Activated naive CD4-positive, alpha-beta T cell treated with Interleukin-2 at 50 U/mL for 16 hours (primary cell): ENCODE measurements around the gene SMCHD1.
"Not testable (repeated sequence)": the region's sequence is repeated elsewhere in the genome, so short reads cannot be mapped to it uniquely, and the experiment has no call there.

Experiments used
- DNase-seq: peaks from one replicate; pipeline ENCODE4 v3.0.0-alpha.2; 2020

Gene SMCHD1

DNA sequence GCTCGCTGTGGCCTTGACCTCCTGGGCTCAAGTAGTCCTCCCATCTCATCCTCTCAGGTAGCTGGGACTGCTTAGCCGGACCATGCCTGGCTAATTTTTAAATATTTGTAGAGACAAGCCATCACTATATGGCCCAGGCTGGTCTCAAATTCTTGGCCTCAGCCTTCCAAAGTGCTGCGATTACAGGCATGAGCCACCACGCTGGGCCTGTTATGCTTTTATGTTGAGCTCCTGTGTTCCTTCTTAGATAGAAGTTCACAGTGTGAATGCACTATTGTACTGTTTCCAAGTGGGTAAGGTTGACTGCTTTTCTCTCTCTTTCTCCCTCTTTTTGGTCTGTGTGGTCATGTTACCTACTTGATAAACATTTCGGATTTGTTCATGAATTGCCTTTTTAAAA is 61.9 kb downstream of the SMCHD1 start:
- no peak for DNase-seq

DNA sequence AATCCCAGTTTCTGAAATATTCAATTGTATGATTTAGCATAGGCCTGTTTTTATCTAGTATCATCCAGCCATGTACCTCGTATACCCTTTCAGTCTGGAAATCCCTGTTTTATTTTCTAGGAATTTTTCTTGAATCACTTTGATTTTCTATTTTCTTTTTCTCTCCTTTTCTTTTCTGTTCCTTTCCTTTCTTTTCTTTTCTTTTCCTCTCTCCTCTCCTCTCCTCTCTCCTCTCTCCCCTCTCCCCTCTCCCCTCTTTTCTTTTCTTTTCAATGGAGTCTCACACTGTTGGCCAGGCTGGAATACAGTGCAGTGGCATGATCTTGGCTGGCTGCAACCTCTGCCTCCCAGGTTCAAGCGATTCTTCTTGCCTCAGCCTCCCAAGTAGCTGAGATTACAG is 63.5 kb downstream of the SMCHD1 start:
- DNase-seq = no peak

DNA sequence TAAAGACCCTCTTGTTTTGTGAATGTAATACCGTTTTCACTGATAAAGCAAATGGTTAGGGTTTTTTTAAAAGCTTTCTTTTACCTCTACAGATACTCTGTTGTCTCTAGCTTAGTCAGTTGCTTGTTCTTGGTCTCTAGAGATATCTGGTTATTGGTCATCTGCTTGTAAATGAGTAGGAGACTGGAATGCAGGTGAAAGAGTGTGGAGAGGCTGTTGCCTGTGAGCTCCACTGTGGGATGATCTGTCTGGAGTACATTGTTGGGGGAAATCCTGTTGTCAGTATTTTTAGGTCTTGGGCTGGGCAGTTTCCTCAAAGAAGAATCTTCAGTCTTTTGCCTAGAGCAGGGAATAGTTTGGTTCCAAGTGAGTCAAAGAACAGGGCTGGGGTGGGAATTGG is 67.7 kb downstream of the SMCHD1 start:
- no peak for DNase-seq

DNA sequence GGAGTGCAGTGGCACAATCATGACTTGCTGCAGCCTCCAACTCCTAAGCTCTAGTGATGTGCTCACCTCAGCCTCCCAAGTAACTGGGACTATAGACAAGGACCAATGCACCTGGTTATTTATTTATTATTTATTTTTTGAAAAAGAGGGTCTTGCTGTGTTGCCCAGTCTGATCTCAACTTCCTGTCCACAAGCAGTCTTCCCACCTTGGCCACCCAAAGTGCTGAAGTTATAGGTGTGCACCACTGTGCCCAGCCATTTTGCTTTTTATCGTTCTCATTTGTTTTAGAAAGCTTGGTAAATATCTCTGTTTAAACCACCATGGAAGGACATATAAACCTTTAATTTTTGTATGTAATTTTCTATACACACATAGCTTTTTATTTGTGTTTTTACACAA is 74.2 kb downstream of the SMCHD1 start:
- DNase-seq = no peak

DNA sequence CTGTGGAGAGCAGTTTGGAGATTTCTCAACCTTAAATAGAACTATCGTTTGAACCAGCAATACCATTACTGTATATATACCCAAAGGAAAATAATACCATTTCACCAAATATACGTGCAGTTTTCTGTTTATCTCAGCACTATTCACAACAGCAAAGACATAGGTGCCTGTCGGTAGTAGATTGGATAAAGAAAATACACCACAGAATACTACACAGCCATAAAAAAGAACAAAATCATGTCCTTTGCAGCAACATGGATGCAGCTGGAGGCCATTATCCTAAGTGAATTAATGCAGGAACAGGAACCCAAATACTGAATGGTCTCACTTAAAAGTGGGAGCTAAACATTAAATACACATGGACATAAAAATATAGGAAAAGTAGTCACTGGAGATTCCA is 81.3 kb downstream of the SMCHD1 start:
- DNase-seq = no peak

DNA sequence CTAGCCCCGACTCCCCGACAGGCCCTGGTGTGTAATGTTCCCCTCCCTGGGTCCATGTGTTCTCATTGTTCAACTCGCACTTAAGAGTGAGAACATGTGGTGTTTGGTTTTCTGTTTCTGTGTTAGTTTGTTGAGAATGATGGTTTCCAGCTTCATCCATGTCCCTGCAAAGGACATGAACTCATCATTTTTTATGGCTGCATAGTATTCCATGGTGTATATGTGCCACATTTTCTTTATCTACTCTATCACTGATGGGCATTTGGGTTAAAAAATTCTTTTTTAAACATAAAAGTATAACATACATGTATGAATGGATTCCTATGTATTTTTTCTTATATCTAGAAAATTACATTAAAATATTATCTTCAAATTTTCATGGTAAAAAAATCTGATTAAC is 84.6 kb downstream of the SMCHD1 start:
- DNase-seq = not testable (repeated sequence)

DNA sequence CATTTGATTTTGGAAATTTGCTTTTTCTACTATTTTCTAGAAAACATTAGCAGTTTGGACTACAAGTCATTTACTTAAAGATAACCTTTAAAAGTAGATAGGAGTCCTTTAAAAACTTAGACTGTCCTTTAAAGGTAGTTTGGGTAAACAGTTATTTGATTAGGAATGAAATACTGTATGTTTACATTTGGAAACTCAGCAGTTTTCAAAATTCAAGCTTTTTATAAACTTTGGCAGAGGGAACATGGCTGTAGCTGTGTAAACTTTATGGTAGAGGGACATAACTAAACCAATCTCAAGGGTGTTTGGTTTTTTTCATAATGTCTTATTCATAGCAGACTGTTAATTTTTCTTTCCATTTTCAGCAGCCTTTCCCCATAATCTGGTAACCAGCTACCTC is 90.7 kb downstream of the SMCHD1 start:
- DNase-seq = no peak

DNA sequence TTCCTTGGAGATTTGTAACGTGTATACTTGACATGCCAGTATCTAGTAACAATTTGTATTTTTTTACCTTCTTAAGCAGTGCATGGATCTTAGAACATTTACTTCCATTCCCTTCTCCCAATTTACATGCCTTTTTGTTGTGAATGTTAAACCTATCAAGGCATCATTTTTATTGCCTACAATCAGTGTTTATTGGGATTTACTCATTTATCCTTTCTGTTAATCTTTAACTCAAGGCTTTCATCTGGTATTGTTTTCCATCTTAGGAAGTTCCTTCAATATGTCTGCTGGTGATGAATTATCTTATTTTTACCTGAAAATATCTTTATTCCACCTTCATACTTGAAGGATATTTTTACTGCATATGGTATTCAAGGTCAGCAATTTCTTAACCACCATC is 102.8 kb downstream of the SMCHD1 start:
- no peak for DNase-seq

DNA sequence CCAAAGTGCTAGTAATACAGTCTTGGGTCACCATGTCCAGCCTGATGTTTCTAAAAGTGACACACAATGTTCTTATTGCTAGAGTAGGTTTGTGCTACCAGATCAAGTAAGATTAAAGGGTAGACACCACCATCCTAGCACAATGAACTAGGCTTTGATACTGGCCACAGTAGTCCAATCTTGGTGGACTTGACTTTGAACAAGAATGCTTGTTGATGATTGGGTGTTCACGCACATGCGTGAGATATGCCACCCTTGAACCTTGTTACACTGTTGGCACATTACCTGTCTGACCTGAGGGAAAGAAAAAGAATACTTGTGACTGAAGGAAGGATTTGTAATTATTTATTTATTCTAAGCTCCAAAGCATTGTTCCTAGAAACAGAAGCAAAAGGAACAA is 119.1 kb downstream of the SMCHD1 start:
- DNase-seq = no peak

DNA sequence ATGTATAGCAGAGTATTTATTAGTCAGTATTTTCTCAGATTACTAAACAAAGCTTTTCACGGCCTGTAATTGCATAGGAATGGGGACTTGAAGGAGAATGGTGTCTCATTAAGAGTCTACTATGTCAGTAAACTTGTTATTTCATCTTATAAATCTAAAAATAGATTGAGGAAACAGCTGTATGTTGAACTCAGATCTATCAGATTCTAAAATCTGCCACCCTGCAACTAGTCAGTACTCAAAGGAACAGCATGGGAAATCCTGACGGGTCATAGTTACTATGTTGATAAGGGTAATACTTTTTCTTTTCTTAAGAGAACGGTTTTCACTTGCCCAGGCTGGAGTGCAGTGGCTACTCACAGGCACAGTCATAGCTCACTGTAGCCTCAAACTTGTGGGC is 121.1 kb downstream of the SMCHD1 start:
- no peak for DNase-seq

DNA sequence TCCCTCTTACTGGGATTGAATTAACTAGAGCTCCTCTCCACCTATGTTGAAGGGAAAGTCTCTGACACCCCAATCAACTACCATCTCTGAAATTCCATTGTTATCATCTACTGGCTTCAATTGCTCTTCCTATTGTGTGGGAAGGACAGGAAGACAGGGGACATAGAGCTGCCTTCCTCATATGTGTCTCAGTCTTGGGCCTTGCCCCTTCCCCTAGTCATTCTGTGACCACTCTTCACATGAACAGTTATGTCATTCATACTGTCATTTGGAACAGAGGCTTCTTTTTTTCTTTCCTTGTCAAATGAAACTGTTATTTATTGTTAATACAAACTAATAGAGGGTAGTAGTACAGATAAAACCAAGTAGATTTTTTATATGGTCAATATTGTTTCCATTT is 121.7 kb downstream of the SMCHD1 start:
- DNase-seq = no peak

DNA sequence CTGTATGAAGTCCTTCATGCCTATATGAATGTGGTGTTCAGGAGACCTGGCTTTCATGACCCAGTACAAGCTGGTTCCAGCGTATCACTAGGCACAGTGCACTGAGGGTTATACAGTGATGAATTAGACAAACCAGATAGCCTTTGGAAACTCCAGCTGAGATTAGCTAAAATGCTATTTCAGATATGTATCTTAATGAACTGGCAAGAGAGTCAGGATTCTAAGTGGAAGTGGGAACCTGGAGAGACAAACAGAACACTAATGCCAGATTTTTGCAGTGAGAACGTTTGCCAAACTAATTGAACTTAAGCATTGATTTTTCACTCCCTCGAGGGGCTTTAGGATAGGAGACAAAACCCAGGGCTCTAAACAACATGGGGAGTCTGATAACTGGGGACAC is 125.2 kb downstream of the SMCHD1 start:
- DNase-seq = no peak

DNA sequence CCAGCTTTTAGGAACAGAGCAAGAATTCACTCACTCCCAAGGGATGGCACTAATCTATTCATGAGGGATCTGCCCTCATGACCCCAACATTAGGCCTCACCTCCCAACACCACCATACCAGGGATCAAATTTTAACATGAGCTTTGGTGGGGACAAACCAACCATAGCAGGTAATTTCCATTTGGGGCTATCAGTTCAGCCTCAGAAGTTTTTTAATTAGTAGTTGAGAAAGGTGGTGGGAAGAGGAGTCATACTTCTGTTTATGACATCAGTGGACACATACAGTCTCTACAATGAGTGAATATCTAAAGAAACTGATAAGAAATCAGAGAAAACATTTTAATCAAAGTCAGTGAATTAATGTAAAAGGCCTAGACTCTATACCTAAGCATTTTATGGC is 131.7 kb downstream of the SMCHD1 start:
- no peak for DNase-seq

DNA sequence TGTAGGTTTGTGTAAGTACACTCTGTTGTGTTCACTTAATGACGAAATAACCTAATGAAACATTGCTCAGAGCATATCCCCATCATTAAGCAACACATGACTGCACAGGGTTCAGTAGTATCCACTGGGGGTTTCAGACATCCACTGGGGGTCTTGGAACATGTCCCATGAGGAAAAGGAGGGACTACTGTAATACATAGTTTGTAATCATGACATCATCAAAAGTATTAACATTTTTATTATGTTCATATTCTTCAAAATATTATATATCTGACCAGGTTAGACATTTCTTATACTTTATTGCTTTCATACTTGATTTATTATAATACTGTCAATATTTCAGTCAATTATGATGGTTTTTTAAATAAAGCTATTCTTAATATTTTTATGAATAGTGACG is 136.9 kb downstream of the SMCHD1 start:
- DNase-seq = no peak

DNA sequence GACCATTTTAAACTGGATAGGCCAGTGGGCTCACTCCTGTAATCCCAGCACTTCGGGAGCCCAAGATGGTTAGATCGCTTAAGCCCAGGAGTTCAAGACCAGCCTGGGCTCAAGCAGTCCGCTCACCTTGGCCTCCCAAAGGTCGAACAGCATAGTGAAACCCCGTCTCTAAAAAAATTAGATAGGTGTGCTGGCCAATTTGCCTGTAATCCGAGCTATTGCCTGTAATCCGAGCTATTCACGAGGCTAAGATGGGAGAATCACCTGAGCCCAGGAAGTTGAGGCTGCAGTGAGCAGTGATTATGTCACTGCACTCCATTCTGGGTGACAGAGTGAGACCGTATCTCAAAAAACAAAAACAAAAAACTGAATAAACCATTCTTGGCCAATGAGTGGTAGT is 138.6 kb downstream of the SMCHD1 start:
- DNase-seq = no peak

DNA sequence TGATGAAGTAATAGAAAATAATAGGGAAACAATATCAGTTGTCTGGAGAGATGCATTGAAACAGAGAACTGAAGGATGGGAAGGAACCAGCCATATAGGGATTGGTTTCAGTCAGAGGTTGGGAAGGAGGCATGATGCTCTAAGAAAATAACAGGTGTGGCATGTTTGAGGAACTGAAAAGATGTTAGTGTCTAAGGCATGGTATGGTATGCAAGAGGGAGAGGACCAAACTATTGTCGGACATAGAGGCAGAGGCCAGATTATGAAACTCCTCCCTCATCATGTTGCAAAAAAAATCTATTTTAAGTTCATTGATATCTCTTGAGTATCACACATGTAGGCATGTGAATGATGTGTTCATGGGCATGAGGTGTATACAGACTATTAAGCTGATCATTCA is 142.4 kb downstream of the SMCHD1 start:
- DNase-seq = no peak

DNA sequence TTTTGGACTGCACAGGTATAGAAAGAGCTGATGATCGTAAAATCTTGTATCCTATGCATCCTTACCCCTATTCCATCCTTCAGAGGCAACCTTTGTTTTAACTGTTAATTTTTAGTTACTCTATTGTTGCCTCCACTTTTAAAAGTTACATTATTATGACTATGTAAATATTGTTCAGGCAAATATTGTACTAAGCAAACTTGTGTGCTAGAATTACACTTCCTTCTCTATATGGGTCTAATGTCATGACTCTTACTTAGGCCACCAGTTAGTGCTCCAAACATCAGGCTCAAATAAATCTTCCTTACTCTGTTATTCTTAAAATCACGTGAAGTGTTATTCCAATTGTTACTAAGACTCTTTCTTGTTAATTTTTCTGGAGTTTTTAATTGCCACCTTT is 143.8 kb downstream of the SMCHD1 start:
- no peak for DNase-seq

DNA sequence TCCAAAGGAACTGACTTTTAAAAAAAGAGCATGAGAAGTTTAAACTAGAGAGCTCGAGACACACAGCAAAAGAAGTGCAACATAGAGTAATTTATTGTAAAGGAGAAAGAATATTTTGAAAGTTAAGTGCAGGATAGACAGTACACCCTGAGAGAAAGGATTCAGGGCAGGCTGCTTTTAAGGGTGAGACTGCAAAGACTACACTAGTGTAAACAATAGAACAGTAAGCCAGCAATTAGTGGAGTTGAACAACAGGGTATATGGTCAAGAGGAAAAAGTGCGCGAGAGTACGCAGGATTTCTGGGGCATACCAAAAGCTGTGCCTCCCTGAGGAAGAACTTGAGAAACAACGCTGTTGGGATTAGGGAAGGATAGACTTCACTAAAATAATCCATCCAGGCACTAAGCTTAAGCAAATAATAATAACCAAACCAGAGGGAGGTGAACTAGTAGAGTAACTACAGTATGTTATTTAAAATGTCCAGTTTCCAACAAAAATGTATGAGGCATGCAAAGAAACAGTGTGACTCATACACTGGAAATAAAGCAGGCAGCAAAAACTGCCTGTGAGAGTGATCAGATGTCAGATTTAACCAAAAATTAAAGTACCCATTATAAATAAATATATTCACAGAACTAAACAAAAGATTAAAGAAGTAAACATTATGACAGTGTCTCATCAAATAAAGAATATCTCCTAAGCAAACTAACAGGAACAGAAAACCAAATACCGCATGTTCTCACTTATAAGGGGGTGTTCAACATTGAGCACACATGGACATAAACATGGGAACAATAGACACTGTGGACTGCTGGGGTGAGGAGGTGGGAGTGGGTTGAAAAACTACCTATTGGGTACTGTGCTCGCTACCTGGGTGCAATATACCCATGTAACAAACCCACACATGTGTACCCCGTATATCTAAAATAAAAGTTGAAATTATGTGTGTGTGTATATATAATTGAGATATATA is 150.7 kb downstream of the SMCHD1 start:
- no peak for DNase-seq

DNA sequence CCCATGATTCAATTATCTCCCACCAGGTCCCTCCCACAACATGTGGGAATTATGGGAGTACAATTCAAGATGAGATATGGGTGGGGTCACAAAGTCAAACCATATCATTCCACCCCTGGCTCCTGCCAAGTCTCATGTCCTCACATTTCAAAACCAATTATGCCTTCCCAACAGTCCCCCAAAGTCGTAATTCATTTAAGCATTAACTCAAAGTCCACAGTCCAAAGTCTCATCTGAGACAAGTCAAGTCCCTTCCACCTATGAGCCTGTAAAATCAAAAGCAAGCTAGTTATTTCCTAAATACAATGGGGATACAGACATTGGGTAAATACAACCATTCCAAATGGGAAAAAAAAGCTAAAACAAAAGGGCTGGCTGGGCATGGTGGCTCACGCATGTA is 153.1 kb downstream of the SMCHD1 start:
- not testable (repeated sequence) for DNase-seq

DNA sequence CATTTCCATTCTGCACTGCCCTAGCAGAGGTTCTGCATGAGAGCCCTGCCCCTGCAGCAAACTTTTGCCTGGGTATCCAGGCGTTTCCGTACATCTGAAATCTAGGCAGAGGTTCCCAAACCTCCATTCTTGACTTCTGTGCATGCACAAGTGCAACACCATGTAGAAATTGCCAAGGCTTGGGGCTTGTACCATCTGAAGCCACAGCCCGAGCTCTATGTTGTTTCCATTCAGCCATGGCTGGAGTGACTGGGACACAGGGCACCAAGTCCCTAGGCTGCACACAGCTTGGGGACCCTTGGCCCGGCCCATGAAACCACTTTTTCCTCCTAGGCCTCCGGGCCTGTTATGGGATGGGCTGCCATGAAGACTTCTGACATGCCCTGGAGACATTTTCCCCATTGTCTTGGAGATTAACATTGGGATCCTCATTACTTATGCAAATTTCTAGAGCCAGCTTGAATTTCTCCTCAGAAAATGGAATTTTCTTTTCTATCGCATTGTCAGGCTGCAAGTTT is 154.2 kb downstream of the SMCHD1 start:
- DNase-seq = not testable (repeated sequence)

DNA sequence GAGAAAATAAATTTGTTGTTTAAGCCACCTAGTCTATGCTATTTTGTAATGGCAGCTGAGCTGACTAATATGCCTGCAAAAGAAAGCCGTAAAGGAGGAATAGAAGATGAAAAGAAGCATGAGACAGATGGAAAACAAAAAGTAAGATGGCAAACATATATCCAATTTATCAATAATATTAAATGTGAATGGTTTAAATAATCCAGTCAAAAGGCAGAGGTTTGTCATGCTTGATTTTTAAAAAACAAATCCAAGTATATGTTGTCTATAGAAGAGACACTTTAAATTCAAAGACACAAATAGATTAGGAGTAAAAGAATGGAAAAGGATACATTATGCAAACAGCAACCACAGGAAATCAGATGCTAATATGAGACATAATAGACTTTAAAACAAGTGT is 155.9 kb downstream of the SMCHD1 start:
- no peak for DNase-seq

DNA sequence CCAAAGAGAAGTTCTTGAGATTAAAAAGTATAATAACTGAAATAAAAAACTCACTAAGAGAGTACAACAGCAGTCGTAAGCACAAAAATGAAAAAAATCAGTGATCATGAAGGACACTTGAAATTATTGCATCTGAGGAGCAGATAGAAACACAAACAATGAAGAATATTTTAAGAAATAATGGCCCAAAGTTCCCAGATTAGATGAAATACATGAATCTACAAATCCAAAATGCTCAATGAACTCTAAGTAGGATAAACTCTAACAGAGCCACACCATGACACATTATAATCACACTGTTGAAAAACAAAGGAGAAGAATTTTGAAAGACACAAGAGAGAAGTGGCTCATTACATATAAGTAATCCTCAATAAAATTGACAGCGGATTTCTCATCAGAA is 159.4 kb downstream of the SMCHD1 start:
- DNase-seq = no peak

DNA sequence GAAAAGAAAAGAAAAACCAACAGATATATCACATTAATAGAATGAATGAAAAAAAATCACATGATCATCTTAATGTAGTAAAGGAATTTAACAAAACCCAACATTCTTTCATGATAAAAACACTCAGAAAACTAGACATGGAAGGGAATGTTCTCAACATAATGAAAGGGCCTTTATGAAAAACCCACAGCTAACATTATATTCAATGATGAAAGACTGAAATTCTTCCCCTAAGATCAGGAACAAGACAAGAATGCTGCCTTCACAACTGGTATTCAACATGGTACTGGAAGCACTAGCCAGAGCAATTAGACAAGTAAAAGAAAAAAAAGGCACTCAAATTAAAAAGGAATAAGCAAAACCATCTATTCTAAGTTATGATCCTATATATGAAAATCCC is 162.8 kb downstream of the SMCHD1 start:
- no peak for DNase-seq

DNA sequence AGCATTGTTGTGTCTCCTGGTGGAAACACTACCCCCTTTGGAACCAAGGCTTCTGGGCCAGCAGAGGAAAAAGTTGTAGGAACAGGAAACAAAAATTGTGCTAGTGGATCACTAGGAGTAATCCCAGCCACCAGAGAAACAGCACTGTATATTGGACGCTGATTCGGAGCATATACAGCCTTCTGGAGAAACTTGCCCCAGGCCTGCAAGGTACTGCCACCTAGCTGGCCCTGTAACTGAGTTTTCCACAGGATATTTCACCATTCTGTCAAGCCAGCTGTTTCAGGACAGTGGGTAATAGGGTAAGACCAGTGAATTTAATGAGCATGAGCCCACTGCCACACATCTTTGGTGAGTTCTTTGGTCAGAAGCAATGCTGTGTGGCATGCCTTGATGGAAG is 166.2 kb downstream of the SMCHD1 start:
- DNase-seq = no peak
